Stomach (tissue), 9 donors: ENCODE results near the gene ELAC2. TPM values are rescaled to one million over a fixed set of nuclear protein-coding genes. Genes with fewer than 3 reads are reported as not detected.
A peak's percentile ranks its signal among the peaks of the same experiment; 100 is the strongest.

ENCODE experiments used
- DNase-seq, 2 donors: peaks; one replicate each; pipeline versions ENCODE4 v3.0.0 to v3.0.0-alpha.2; 2013 to 2019
- H3K27ac ChIP-seq, 5 donors: fragments of 200-600 bp in 4 of 5; sonication (generic) in 4 of 5; one replicate each; pipeline ENCODE4 v1.5.1; 2013 to 2019; ENCODE audit warnings: mild to moderate bottlenecking in 1 of 5, moderate library complexity in 1 of 5
- H3K27me3 ChIP-seq, 3 donors: fragments of 200-600 bp; sonication (generic); one replicate each; pipeline ENCODE4 v1.5.1; 2017 to 2019; ENCODE audit warnings: mixed run types in 1 of 3
- H3K36me3 ChIP-seq, 4 donors: fragments of 200-600 bp; sonication (generic); 1 replicate in 3 of 4; 2 replicates in 1 of 4; pipeline ENCODE4 v1.5.1; 2016 to 2019
- H3K4me1 ChIP-seq, 4 donors: fragments of 200-600 bp; sonication (generic); one replicate each; pipeline ENCODE4 v1.5.1; 2016 to 2019
- H3K4me3 ChIP-seq, 4 donors: fragments of 200-600 bp; sonication (generic) in 3 of 4; one replicate each; pipeline ENCODE4 v1.5.1; 2016 to 2019; ENCODE audit warnings: mild to moderate bottlenecking in 1 of 4
- H3K9me3 ChIP-seq, 4 donors: fragments of 200-600 bp; sonication (generic); one replicate each; pipeline ENCODE4 v1.5.1; 2016 to 2019
- CTCF ChIP-seq, 7 experiments: fragments of 450-650 bp in 4 of 7; fragments of 200-600 bp in 3 of 7; sonication (generic) in 3 of 7; IDR thresholded peaks; one replicate each; pipeline ENCODE4 v1.5.1; 2016 to 2019; ENCODE audit warnings: antibody characterized with exemption in 7 of 7, control low read depth in 2 of 7, mild to moderate bottlenecking in 1 of 7
- EP300 ChIP-seq: sonication (generic); formaldehyde crosslinking; IDR thresholded peaks from one replicate; pipeline ENCODE4 v1.6.1; 2017; ENCODE audit warnings: antibody characterized with exemption
- POLR2A ChIP-seq, 4 donors: fragments of 450-650 bp; IDR thresholded peaks; one replicate each; pipeline ENCODE4 v1.6.1; 2016; ENCODE audit warnings: antibody characterized with exemption in 4 of 4, control low read depth in 2 of 4, mild to moderate bottlenecking in 1 of 4, moderate library complexity in 1 of 4
- POLR2AphosphoS5 ChIP-seq, 3 donors: sonication (generic); formaldehyde crosslinking; IDR thresholded peaks; one replicate each; pipeline ENCODE4 v1.6.1; 2016; ENCODE audit warnings: antibody characterized with exemption in 3 of 3
- WGBS, 5 donors: extraction: QIAGEN DNeasy Blood & Tissue Kit in 3 of 5; methylation state at CpG; one replicate each; pipeline versions ENCODE4 v1.1.5 to v1.1.7; 2013 to 2018; 5-methylcytosine and 5-hydroxymethylcytosine counted together
- intact Hi-C: fragments of 100-400 bp; cut with DNase I; formaldehyde crosslinking; loops from one replicate; pipeline ENCODE4 v1.15.1; 2023; ENCODE audit warnings: low total_unique reads
- polyA plus RNA-seq, 3 donors: library from polyadenylated mRNA; stranded (reverse); fragments of 200-250 nt; gene quantifications; one replicate each; pipeline ENCODE4 v1.2.3, GENCODE V29; 2013
- total RNA-seq, 5 donors: library from RNA; depleted of rRNA; stranded (reverse); fragments of >200 nt; gene quantifications; one replicate each; pipeline versions ENCODE4 v1.1.0 to v1.2.3, GENCODE V29; 2014 to 2016
- donor health status: healthy with polysubstance abuse.
- donor health status: Bipolar disorder and iron deficiency.
- donor health status: healthy.

ELAC2 gene
- total and polyA plus RNA-seq, 8 donors: 20.5 to 156 (median 60.2) TPM

- no peak for TF ChIP-seq POLR2A (IDR thresholded peaks at IDR 0.05)
- no peak for TF ChIP-seq POLR2AphosphoS5 (IDR thresholded peaks at IDR 0.05)
- no peak for TF ChIP-seq EP300
- no peak for TF ChIP-seq CTCF (IDR thresholded peaks at IDR 0.05)
- Histone ChIP-seq H3K27ac (no peak overlapping the region), H3K27me3 (no peaks in the 10 kb centered on the region), H3K4me1 (no peaks in the 10 kb centered on the region), H3K36me3 (no peaks in the 10 kb centered on the region), H3K9me3 (no peaks in the 10 kb centered on the region), H3K4me3 (no peak overlapping the region)
- WGBS, 5 donors: 60 to 83% (median 78%) methylated on average over 7 of the region's 7 CpGs
- intact Hi-C loops: no loop called here
- peak in 1 of 2 donors; percentile 40 for DNase-seq
Observed at GRCh38 chr17:13044572-13045065, 26.8 kb upstream of the ELAC2 start.

- DNase-seq: no peak
- Histone ChIP-seq H3K27me3 (no peaks in the 10 kb centered on the region), H3K36me3 (no peaks in the 10 kb centered on the region), H3K9me3 (peaks cover 0 to 26% (median 17%) of the 10 kb centered on the region in 4 donors), H3K27ac (no peak overlapping the region), H3K4me1 (no peaks in the 10 kb centered on the region), H3K4me3 (no peak overlapping the region)
- intact Hi-C loops: no loop called here
- 82 to 95% (median 91%) methylated on average over 4 of the region's 4 CpGs for WGBS, 5 donors
- TF ChIP-seq EP300 (no peak), CTCF (IDR thresholded peaks at IDR 0.05) (no peak), POLR2A (IDR thresholded peaks at IDR 0.05) (no peak), POLR2AphosphoS5 (IDR thresholded peaks at IDR 0.05) (no peak)
Observed at GRCh38 chr17:13038931-13039665, 21.3 kb upstream of the ELAC2 start.

GRCh38 chr17:13036751-13037150 is 18.9 kb upstream of the ELAC2 start:
- Histone ChIP-seq H3K9me3 (peaks cover 0 to 26% (median 17%) of the 10 kb centered on the region in 4 donors), H3K4me1 (no peaks in the 10 kb centered on the region), H3K27me3 (no peaks in the 10 kb centered on the region), H3K36me3 (no peaks in the 10 kb centered on the region), H3K27ac (no peak overlapping the region), H3K4me3 (no peak overlapping the region)
- intact Hi-C loops: no loop called here
- no peak for TF ChIP-seq CTCF (IDR thresholded peaks at IDR 0.05)
- TF ChIP-seq EP300: no peak
- TF ChIP-seq POLR2AphosphoS5 (IDR thresholded peaks at IDR 0.05): no peak
- no peak for TF ChIP-seq POLR2A (IDR thresholded peaks at IDR 0.05)
- no peak for DNase-seq

- WGBS, 5 donors: 90 to 100% (median 96%) methylated on average over 1 of the region's 1 CpG
- no peaks in the 10 kb centered on the region for H3K36me3 ChIP-seq
- no peak for DNase-seq
- H3K27ac ChIP-seq: no peak overlapping the region
- H3K4me1 ChIP-seq: no peaks in the 10 kb centered on the region
- intact Hi-C loops: no loop called here
- H3K4me3 ChIP-seq: no peak overlapping the region
- H3K27me3 ChIP-seq: no peaks in the 10 kb centered on the region
- TF ChIP-seq EP300: no peak
- H3K9me3 ChIP-seq: peaks cover 0 to 26% (median 17%) of the 10 kb centered on the region in 4 donors
Observed at GRCh38 chr17:13035420-13035819, 17.6 kb upstream of the ELAC2 start.
